MM.1S (cell line): Measurements from ENCODE around the gene LBH.

Source experiments
- DNase-seq: peaks from one replicate; pipeline ENCODE4 v3.0.0-alpha.2; 2015
- H2AFZ ChIP-seq: fragments of 300-600 bp; sonication (generic); 2 replicates; pipeline ENCODE4 v1.6.0; 2016; ENCODE audit warnings: antibody characterized with exemption, low read length
- H3F3A ChIP-seq: fragments of 300-600 bp; sonication (generic); 2 replicates; pipeline ENCODE4 v1.6.1; 2016; ENCODE audit warnings: mild to moderate bottlenecking, antibody characterized with exemption, low read length, moderate library complexity, mixed read lengths; ENCODE audit not compliant: insufficient read depth
- H3K27ac ChIP-seq: fragments of 300-600 bp; sonication (generic); 2 replicates; pipeline ENCODE4 v1.5.1; 2016; ENCODE audit warnings: mild to moderate bottlenecking, low read length
- H3K27me3 ChIP-seq: fragments of 300-600 bp; sonication (generic); replicated peaks from 2 replicates; pipeline ENCODE4 v1.6.0; 2016; ENCODE audit warnings: low read length; ENCODE audit not compliant: insufficient read depth
- H3K36me3 ChIP-seq: fragments of 300-600 bp; sonication (generic); replicated peaks from 2 replicates; pipeline ENCODE4 v1.6.1; 2016; ENCODE audit warnings: mild to moderate bottlenecking, low read length, mixed read lengths; ENCODE audit not compliant: insufficient read depth
- H3K4me1 ChIP-seq: fragments of 300-600 bp; sonication (generic); 2 replicates; pipeline ENCODE4 v1.6.1; 2016; ENCODE audit warnings: low read length, mixed read lengths
- H3K4me2 ChIP-seq: fragments of 300-600 bp; sonication (generic); 2 replicates; pipeline ENCODE4 v1.6.0; 2016; ENCODE audit warnings: low read depth, low read length
- H3K4me3 ChIP-seq: fragments of 300-600 bp; sonication (generic); 2 replicates; pipeline ENCODE4 v1.5.1; 2016; ENCODE audit warnings: low read length, mixed read lengths
- H3K79me2 ChIP-seq: fragments of 300-600 bp; sonication (generic); 2 replicates; pipeline ENCODE4 v1.6.1; 2016; ENCODE audit warnings: mixed run types, low read length, mixed read lengths
- H3K9ac ChIP-seq: fragments of 300-600 bp; sonication (generic); 2 replicates; pipeline ENCODE4 v1.6.1; 2016; ENCODE audit warnings: low read length, mixed read lengths
- H3K9me2 ChIP-seq: fragments of 300-600 bp; sonication (generic); replicated peaks from 2 replicates; pipeline ENCODE4 v1.6.1; 2016; ENCODE audit warnings: mild to moderate bottlenecking, low read length, mixed read lengths; ENCODE audit not compliant: insufficient read depth
- H3K9me3 ChIP-seq: fragments of 300-600 bp; sonication (generic); replicated peaks from 2 replicates; pipeline ENCODE4 v1.6.1; 2016; ENCODE audit warnings: mild to moderate bottlenecking, low read length, mixed read lengths; ENCODE audit not compliant: insufficient read depth
- H4K20me1 ChIP-seq: fragments of 300-600 bp; sonication (generic); 2 replicates; pipeline ENCODE4 v1.6.1; 2016; ENCODE audit warnings: mild to moderate bottlenecking, low read length, moderate library complexity, mixed read lengths; ENCODE audit not compliant: insufficient read depth
- EZH2 ChIP-seq: fragments of 300-600 bp; sonication (generic); optimal IDR thresholded peaks from 2 replicates; pipeline ENCODE3; 2017; ENCODE audit warnings: low read depth, mild to moderate bottlenecking, antibody characterized with exemption, low read length, mixed read lengths
- EZH2phosphoT487 ChIP-seq: fragments of 300-600 bp; sonication (generic); IDR thresholded peaks from 2 replicates; pipeline ENCODE4 v1.6.1; 2018; ENCODE audit warnings: antibody characterized with exemption, low read length
- TF ChIP-seq, protein P1 (sequence below): fragments of 300-600 bp; sonication (generic); IDR thresholded peaks from 2 replicates; pipeline ENCODE4 v1.5.1; 2016; ENCODE audit warnings: antibody characterized with exemption, low read length, mixed read lengths

The LBH gene

DNA sequence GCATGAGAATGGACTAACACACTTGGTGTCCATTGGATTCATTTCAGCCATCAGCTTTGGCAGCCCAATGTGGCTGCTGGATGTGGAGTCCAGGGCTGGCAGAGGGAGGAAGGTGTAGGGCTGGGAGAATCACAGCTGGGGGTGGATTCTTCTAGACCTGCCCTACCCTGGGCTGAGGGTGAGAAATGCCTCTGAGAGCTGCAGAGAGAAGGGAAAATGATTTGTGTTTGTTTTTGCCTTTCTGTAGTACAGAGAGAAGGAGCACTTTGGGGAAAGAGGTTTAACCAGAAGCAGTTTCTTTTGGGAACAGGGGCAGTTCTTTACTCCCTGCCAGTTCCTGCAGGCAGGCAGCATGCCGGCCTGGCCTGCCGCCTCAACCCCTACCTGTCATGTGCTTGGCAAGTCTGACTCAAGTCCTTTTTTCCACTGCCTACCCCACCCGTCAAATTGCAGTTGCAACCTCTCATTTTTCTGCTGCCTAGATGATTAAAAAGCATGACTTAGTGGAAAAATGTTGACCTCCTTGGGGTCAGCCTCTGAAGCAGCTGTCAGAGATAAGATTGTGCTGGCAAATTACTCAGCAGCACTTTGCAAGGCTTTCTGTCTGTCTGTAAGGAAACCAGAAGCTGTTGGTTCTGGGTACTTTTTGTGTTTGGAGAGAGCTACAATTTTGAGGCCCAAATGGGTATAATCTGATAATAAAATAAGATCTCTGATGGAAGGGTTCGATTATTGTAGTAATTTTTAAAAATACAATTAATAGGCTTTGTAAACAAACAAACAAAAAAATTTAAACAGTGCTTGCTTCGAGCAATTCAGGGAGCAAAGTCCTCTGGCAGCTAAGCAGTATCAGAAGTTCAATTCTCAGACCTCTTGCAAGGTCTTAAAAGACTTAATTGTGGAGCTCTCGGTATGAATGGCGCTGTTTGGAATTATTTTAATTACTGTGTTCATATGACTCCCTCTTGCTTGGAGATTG, 21.7 kb downstream of the LBH start:
- Histone ChIP-seq H3K27me3 (no peaks in the 10 kb centered on the region), H4K20me1 (no peaks in the 10 kb centered on the region), H3K4me2 (no peak overlapping the region), H3F3A (no peaks in the 10 kb centered on the region), H2AFZ (no peak overlapping the region), H3K9ac (no peak overlapping the region), H3K4me1 (no peaks in the 10 kb centered on the region), H3K9me3 (no peaks in the 10 kb centered on the region), H3K9me2 (no peaks in the 10 kb centered on the region), H3K36me3 (no peaks in the 10 kb centered on the region), H3K4me3 (no peak overlapping the region), H3K79me2 (no peaks in the 10 kb centered on the region), H3K27ac (no peak overlapping the region)
- DNase-seq, result no peak
- no peak for TF ChIP-seq EZH2phosphoT487
- TF ChIP-seq, protein P1, sequence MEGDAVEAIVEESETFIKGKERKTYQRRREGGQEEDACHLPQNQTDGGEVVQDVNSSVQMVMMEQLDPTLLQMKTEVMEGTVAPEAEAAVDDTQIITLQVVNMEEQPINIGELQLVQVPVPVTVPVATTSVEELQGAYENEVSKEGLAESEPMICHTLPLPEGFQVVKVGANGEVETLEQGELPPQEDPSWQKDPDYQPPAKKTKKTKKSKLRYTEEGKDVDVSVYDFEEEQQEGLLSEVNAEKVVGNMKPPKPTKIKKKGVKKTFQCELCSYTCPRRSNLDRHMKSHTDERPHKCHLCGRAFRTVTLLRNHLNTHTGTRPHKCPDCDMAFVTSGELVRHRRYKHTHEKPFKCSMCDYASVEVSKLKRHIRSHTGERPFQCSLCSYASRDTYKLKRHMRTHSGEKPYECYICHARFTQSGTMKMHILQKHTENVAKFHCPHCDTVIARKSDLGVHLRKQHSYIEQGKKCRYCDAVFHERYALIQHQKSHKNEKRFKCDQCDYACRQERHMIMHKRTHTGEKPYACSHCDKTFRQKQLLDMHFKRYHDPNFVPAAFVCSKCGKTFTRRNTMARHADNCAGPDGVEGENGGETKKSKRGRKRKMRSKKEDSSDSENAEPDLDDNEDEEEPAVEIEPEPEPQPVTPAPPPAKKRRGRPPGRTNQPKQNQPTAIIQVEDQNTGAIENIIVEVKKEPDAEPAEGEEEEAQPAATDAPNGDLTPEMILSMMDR, result no peak
- TF ChIP-seq EZH2, result no peak

DNA sequence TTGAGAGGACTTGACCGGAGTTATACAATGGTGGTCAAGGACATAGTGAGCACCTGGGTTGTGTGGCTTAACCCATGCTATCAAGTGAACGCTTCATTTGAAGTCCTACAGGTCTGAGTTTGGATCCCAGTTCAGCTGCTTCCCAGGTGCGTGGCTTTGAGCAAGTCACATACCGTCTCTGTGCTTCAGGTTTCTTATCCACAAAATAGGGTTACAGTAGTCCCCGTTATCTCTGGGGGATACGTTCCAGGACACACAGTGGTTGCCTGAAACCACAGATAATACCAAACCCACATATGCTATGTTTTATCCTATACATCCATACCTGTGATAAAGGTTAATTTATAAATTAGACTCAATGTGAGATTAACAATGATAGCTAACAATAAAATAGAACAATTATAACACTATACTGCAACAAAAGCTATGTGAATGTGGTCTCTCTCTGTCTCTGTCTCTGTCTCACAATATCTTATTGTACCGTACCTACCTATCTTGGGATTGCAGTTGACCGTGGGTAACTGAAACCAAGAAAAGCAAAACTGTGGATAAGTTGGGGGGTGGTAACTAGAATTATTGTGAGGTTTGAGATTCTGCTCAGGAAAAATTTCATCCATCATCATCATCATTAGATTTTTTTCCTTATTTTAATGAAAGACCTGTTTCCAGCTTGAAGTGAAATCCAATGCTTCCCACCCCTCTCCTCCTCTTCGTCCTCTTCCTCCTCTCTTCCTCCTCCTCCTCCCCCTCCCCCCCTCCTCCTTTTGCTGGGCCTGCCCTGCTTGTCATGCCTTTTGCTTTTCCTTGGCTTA, 22.7 kb downstream of the LBH start:
- no peak for DNase-seq
- no peaks in the 10 kb centered on the region for H3K27me3 ChIP-seq
- no peaks in the 10 kb centered on the region for H3K9me2 ChIP-seq
- H3K79me2 ChIP-seq, result no peaks in the 10 kb centered on the region
- H3K9me3 ChIP-seq, result no peaks in the 10 kb centered on the region
- no peaks in the 10 kb centered on the region for H3K4me1 ChIP-seq
- no peaks in the 10 kb centered on the region for H4K20me1 ChIP-seq
- TF ChIP-seq, protein P1, result no peak
- TF ChIP-seq EZH2 (no peak), EZH2phosphoT487 (no peak)
- no peaks in the 10 kb centered on the region for H3K36me3 ChIP-seq
- H3K4me3 ChIP-seq, result no peak overlapping the region
- H3K9ac ChIP-seq, result no peak overlapping the region
- no peak overlapping the region for H3K27ac ChIP-seq
- H3K4me2 ChIP-seq, result no peak overlapping the region
- H2AFZ ChIP-seq, result no peak overlapping the region
- no peaks in the 10 kb centered on the region for H3F3A ChIP-seq

DNA sequence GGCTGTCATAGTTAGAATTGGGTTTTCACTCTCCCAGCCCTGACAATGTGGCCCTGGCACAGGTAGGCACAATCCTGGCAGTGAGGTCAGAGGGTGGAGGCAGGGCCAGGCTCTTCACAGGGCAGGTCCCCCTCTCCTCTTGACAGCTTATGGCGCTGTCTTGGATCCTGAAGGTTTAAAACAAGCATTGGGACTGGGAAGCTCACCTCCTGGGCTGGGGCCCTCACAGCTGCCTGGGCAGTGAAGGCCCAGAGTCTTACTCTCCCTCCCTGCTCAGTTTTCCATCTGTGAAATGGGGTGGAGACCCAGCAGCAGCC, 23.3 kb downstream of the LBH start:
- DNase-seq, result no peak
- H3K79me2 ChIP-seq, result no peaks in the 10 kb centered on the region
- H3K36me3 ChIP-seq, result no peaks in the 10 kb centered on the region
- H3K27me3 ChIP-seq, result no peaks in the 10 kb centered on the region
- H3K27ac ChIP-seq, result no peak overlapping the region
- no peak overlapping the region for H3K9ac ChIP-seq
- TF ChIP-seq EZH2phosphoT487 (no peak), EZH2 (no peak)
- TF ChIP-seq, protein P1, result no peak
- H4K20me1 ChIP-seq, result no peaks in the 10 kb centered on the region
- no peak overlapping the region for H2AFZ ChIP-seq
- no peak overlapping the region for H3K4me2 ChIP-seq
- H3K4me3 ChIP-seq, result no peak overlapping the region
- no peaks in the 10 kb centered on the region for H3K4me1 ChIP-seq
- no peaks in the 10 kb centered on the region for H3F3A ChIP-seq
- H3K9me2 ChIP-seq, result no peaks in the 10 kb centered on the region
- no peaks in the 10 kb centered on the region for H3K9me3 ChIP-seq
